ENCODE results near the gene SPEN.
"Not testable (repeated sequence)": the region's sequence is repeated elsewhere in the genome, so short reads cannot be mapped to it uniquely, and the experiment has no call there.

The SPEN gene

GRCh38 chr1:15807121-15807520 lies 40.4 kb upstream of the SPEN start:
- H3K9ac ChIP-seq (ENCODE audit: low read depth, low read length) = no peak overlapping the region
- no peak overlapping the region for H2AFZ ChIP-seq (ENCODE audit: low read depth, low read length)
- no peaks in the 10 kb centered on the region for H3K9me3 ChIP-seq (ENCODE audit: insufficient read depth, low read length, severe bottlenecking)
- H3K4me3 ChIP-seq (ENCODE audit: low read depth in 1 of 2, low read length in 2 of 2) = no peak overlapping the region
- H4K20me1 ChIP-seq (ENCODE audit: insufficient read depth, low read length) = no peaks in the 10 kb centered on the region
- ATAC-seq (ENCODE audit: insufficient read depth, low read depth) (no peak), DNase-seq (no peak)
- no peaks in the 10 kb centered on the region for H3K36me3 ChIP-seq (ENCODE audit: insufficient read depth, low read length)
- no peaks in the 10 kb centered on the region for H3K27me3 ChIP-seq (ENCODE audit: insufficient read depth, low read length, poor library complexity)
- no peak overlapping the region for H3K27ac ChIP-seq (ENCODE audit: low read length)
- no peaks in the 10 kb centered on the region for H3K4me1 ChIP-seq (ENCODE audit: insufficient read depth, low read length)
- no peaks in the 10 kb centered on the region for H3K79me2 ChIP-seq (ENCODE audit: insufficient read depth, low read length)
- no peak for TF ChIP-seq EZH2 (IDR thresholded peaks at IDR 0.05; ENCODE audit: borderline replicate concordance, low read depth, low read length, severe bottlenecking)
- TF ChIP-seq CTCF (IDR thresholded peaks at IDR 0.05; ENCODE audit: borderline replicate concordance, extremely low read depth, low read length, poor library complexity, severe bottlenecking) = no peak
- no peak overlapping the region for H3K4me2 ChIP-seq (ENCODE audit: insufficient read depth, low read length)

- H2AFZ ChIP-seq (ENCODE audit: low read depth, low read length); H3K9ac ChIP-seq (ENCODE audit: low read depth, low read length); H3K36me3 ChIP-seq (ENCODE audit: insufficient read depth, low read length); H3K9me3 ChIP-seq (ENCODE audit: insufficient read depth, low read length, severe bottlenecking); DNase-seq; H3K27me3 ChIP-seq (ENCODE audit: insufficient read depth, low read length, poor library complexity); ATAC-seq (ENCODE audit: insufficient read depth, low read depth); H3K79me2 ChIP-seq (ENCODE audit: insufficient read depth, low read length); H3K4me2 ChIP-seq (ENCODE audit: insufficient read depth, low read length); H3K4me1 ChIP-seq (ENCODE audit: insufficient read depth, low read length); H3K4me3 ChIP-seq (ENCODE audit: low read depth in 1 of 2, low read length in 2 of 2); H3K27ac ChIP-seq (ENCODE audit: low read length); H4K20me1 ChIP-seq (ENCODE audit: insufficient read depth, low read length): not testable (repeated sequence)
Measured at GRCh38 chr1:15807549-15807948, 40.0 kb upstream of the SPEN start, which contains the start of gene UQCRHL. Gene UQCRHL (minus strand): TSS chr1:15807649. CDS start chr1:15807649, 0 bp downstream.

- Histone ChIP-seq H3K4me1 (ENCODE audit: insufficient read depth, low read length) (no peaks in the 10 kb centered on the region), H3K36me3 (ENCODE audit: insufficient read depth, low read length) (no peaks in the 10 kb centered on the region), H3K4me2 (ENCODE audit: insufficient read depth, low read length) (no peak overlapping the region), H3K4me3 (ENCODE audit: low read depth in 1 of 2, low read length in 2 of 2) (no peak overlapping the region), H3K27me3 (ENCODE audit: insufficient read depth, low read length, poor library complexity) (no peaks in the 10 kb centered on the region), H4K20me1 (ENCODE audit: insufficient read depth, low read length) (no peaks in the 10 kb centered on the region), H2AFZ (ENCODE audit: low read depth, low read length) (no peak overlapping the region), H3K9me3 (ENCODE audit: insufficient read depth, low read length, severe bottlenecking) (no peaks in the 10 kb centered on the region), H3K79me2 (ENCODE audit: insufficient read depth, low read length) (no peaks in the 10 kb centered on the region), H3K27ac (ENCODE audit: low read length) (no peak overlapping the region), H3K9ac (ENCODE audit: low read depth, low read length) (no peak overlapping the region)
- no peak for DNase-seq
- no peak for TF ChIP-seq EZH2 (IDR thresholded peaks at IDR 0.05; ENCODE audit: borderline replicate concordance, low read depth, low read length, severe bottlenecking)
- TF ChIP-seq CTCF (IDR thresholded peaks at IDR 0.05; ENCODE audit: borderline replicate concordance, extremely low read depth, low read length, poor library complexity, severe bottlenecking) = no peak
- ATAC-seq (ENCODE audit: insufficient read depth, low read depth) = no peak
Measured at GRCh38 chr1:15808955-15809354, 38.6 kb upstream of the SPEN start.

GRCh38 chr1:15810073-15810472 lies 37.4 kb upstream of the SPEN start:
- ATAC-seq (ENCODE audit: insufficient read depth, low read depth) = no peak

More at GRCh38 chr1:15810073-15810472, 37.4 kb upstream of the SPEN start:
- Histone ChIP-seq H3K9me3 (ENCODE audit: insufficient read depth, low read length, severe bottlenecking) (no peaks in the 10 kb centered on the region), H2AFZ (ENCODE audit: low read depth, low read length) (no peak overlapping the region), H3K36me3 (ENCODE audit: insufficient read depth, low read length) (no peaks in the 10 kb centered on the region), H3K4me2 (ENCODE audit: insufficient read depth, low read length) (no peak overlapping the region), H3K4me3 (ENCODE audit: low read depth in 1 of 2, low read length in 2 of 2) (no peak overlapping the region), H3K27ac (ENCODE audit: low read length) (no peak overlapping the region), H3K79me2 (ENCODE audit: insufficient read depth, low read length) (no peaks in the 10 kb centered on the region), H3K9ac (ENCODE audit: low read depth, low read length) (no peak overlapping the region), H3K27me3 (ENCODE audit: insufficient read depth, low read length, poor library complexity) (no peaks in the 10 kb centered on the region), H3K4me1 (ENCODE audit: insufficient read depth, low read length) (no peaks in the 10 kb centered on the region), H4K20me1 (ENCODE audit: insufficient read depth, low read length) (no peaks in the 10 kb centered on the region)
- no peak for TF ChIP-seq EZH2 (IDR thresholded peaks at IDR 0.05; ENCODE audit: borderline replicate concordance, low read depth, low read length, severe bottlenecking)
- no peak for TF ChIP-seq CTCF (IDR thresholded peaks at IDR 0.05; ENCODE audit: borderline replicate concordance, extremely low read depth, low read length, poor library complexity, severe bottlenecking)
- DNase-seq = no peak
